T-helper 22 cell (primary cell): ENCODE data around the gene CCDC15.

Source experiments
- DNase-seq: peaks from one replicate; pipeline ENCODE4 v3.0.0-alpha.2; 2020; ENCODE audit warnings: low read depth

The CCDC15 gene

DNA sequence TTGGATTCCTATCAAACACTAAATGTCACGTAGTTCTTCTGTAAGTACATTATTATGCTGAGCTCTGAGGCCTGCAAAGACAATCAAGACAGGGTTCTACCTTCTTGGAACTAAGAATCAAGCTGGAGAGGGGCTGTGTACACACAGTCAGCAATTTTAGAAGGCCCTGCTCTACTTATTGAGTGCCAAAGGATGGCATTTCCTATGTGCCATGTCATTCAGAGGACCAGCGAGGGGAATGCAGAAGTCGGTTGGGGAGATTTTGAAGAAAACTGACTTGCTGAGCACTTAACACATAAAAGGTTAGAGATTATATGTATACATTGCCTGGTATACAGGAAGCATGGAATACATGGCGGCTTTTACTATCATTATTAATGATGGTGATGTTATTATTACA lies 114.4 kb downstream of the CCDC15 start:
- no peak for DNase-seq

- no peak for DNase-seq
Observed at GRCh38 chr11:125069008-125069407, 115.0 kb downstream of the CCDC15 start.

GRCh38 chr11:125069796-125070195 lies 115.8 kb downstream of the CCDC15 start:
- DNase-seq, result no peak

DNA sequence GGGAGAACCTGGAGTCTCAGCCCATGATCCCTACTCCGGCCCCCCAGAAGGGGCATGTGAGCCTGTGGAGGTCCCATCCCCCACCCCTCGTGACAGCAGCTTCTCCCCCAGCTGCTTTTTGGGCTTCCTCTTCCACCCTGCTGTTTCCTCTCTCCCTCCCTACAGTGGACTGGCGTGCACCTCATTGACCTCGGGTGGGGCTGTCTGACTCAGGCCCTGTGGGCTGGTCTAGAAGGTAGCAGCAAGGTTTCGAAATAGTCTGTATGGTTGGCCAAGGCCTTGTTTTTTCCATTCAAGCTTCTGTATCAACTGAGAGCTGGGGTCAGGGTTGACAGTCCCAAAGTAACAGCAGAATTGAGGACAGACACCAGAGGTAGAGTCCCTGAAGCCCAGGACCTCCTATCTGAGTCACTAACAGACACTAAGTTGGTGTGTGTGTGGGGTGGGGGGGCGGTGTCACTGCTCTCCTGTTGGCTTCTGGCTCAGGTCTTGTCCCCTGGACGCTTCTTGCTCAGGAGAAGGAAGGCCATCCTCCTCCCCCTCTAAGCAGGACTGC lies 116.8 kb downstream of the CCDC15 start:
- no peak for DNase-seq

GRCh38 chr11:125071435-125071834 lies 117.4 kb downstream of the CCDC15 start:
- DNase-seq, result no peak

GRCh38 chr11:125071846-125072217 lies 117.8 kb downstream of the CCDC15 start:
- no peak for DNase-seq

- no peak for DNase-seq
Observed at GRCh38 chr11:125072218-125072960, 118.4 kb downstream of the CCDC15 start.

DNA sequence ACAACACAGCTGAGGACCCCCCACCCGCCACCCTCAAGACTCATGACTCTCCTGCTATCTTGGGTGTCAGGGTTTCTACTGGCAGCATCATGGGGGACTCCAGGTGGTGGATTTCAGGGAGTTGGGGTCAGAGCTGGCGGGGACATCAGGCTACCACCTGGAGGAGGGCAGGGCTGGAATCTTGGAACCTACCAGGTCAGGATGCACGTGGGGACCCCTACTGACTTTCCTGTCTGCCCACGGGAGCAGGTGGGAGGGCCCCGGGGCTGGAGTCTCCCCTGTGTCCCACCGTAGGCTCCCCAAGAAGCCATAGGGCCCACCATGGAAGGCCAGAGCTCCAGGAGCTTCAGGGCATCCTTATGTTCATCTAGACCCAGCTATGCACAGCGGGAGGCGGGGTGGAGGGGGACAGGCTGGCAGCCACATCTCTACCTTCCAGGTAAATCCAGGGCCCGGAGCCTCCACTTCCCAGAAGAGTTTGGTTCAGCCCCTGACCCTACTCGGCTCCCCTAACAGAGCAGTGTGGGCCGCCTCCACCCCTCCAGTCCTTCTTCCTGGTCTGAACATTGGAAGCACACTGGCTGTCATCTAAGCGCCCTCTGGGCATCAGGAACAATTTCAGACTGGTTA lies 119.1 kb downstream of the CCDC15 start:
- no peak for DNase-seq

GRCh38 chr11:125073616-125074483 lies 119.8 kb downstream of the CCDC15 start:
- DNase-seq, result no peak

DNA sequence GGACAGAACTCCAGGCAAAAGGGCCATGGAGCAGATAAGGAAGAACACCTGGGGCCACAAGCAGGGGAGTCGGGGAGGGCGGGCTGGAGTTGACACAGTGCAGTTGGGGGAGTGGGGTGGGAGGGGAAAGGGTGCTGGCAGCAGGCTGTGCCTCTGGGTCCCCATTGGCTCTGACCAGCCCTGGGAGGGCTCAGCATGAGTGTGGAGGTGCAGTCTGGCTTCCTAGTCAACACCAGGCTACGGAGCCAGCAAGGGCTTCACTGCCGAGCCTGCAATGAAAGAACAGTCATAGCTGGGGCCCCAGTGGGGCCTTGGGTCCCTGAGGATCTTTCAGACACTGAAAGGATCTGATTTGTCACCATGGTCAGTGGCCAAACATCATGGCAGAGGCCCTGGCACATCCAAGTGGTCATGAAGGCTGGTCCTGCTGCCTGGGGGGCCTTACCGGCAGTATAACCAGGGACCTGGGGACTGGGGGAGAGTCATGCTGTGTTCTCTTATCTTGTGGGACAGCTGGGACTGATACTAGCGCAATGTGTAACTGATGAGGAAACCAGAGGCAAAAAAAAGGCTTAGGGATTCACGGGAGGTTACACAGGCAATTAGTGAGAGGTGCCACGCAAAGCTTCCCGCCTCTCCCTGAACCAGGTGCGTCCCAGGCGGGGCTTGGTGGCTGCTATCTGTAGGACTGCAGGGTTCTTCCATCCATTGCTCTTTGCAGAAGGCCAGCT lies 120.7 kb downstream of the CCDC15 start:
- no peak for DNase-seq

GRCh38 chr11:125075242-125075625 lies 121.2 kb downstream of the CCDC15 start:
- no peak for DNase-seq

GRCh38 chr11:125075900-125076317 lies 121.9 kb downstream of the CCDC15 start:
- DNase-seq, result no peak

GRCh38 chr11:125076378-125076945 lies 122.5 kb downstream of the CCDC15 start:
- DNase-seq, result no peak

DNA sequence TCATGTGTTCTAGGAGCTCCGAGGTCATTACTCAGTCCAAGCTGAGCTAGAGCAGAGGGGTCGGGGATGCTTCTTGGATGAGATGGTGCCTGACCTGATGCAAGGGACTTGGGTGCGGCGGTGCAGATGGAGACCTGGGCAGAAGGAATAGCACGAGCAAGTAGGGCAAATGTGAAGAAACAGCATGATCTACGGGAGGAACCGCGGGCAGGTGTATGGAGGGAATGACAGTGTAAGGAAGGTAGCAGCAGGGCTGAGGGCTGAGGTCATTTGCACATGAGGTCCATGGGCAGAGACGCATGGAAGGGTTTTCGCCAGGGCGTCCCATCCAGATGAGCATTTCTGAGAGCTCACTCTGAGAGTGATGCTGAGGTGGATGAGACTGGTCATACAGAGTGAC lies 124.0 kb downstream of the CCDC15 start:
- DNase-seq, result no peak

DNA sequence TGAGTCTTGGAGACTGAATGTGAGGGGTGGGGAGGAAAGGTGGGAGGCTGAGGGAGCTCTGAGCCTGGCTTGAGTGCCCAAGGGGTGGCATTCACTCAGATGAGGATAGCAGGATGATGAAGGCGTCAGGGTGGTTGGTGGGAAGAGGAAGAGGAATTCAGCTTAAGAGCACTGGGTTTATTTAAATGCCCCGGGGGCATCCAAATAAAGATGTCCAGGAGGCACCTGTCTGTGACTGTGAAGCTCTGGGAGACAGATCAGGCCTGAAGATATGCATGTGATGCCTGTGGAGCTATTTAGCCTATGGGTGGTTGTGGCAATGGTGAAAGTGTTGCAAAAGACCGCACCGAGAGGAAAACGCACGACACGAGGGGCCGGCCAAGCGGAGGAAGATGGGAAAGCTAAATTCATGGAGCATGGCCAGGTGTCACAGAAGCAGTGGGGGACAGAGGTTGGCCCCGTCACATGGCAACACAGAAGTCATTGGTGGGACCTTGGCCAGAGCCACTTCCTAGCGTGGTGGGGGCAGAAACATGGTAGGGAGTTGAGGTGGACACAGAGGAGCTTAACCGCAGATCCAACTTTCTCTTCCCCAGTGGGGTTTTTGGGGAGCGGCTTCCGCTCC lies 124.6 kb downstream of the CCDC15 start:
- DNase-seq, result no peak

- no peak for DNase-seq
Observed at GRCh38 chr11:125079151-125079877, 125.3 kb downstream of the CCDC15 start.

DNA sequence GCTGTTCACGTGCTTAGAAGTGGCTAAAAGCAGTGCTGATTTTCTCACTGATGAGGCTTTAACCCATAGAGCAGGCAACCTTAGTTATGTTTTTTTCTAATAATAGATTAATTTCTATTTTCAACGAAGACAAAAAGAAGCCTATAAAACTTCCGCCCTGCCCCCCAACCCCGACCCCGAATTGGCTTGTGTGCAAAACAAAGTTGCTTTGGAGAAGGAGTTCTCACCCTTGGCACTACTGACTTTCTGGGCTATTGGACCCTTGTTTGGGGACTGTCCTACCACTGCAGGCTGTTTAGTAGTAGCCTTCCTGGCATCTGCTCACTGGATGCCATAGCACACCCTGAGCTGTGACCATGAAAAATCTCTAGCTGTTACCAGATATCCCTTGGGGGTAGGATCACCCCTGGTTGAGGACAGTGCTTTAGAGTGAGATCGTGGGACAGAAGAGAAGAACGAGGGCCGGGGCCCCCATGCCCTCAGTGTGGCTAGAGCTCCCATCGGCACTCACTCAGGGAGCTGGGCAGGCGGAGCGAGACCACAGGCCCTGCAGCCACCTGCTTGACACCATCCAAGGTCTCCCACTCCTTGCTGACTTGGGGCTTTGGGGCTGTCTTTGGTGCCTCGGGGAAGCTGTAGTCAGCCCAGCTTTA lies 126.0 kb downstream of the CCDC15 start:
- no peak for DNase-seq

GRCh38 chr11:125080531-125080911 lies 126.5 kb downstream of the CCDC15 start:
- DNase-seq, result no peak

DNA sequence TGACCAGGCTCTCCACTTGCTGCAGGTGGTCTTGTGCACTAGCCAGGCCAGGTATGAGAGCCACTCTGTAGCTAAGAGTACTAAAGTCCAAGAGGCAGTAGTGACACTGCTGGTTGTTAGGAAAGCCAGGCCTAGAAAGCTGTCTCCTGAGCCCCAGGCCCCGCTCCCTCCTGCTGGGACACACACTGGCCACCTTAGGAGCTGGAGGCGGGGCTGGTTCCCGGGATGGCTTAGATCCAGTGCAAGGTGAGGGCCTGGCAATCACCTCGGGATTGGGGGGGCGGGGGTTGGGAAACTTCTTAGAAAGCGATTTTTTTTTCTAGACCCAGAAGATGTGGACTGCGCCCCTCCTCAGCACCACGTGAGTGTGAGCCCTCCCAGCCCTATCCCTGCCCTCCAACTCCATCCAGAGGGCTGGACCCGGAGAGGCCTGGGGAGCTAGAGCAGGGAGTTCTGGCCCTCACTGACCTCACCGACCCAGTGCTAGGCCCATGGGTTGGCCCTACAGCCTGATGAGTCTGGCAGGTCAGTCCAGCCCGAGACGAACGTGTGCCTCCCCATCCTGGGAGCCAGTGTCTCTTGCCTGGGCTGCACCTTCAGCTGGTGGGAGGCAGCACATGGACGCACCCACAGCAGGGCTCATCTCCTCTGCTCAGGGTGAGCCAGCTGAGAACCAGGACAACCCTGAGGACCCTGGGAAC lies 127.2 kb downstream of the CCDC15 start:
- DNase-seq, result no peak
